Skin of body (tissue), 2 donors: Measurements from ENCODE around the gene BDP1. TPM values are rescaled to one million over a fixed set of nuclear protein-coding genes. Genes with fewer than 3 reads are reported as not detected.
"Not testable (repeated sequence)": the region's sequence is repeated elsewhere in the genome, so short reads cannot be mapped to it uniquely, and the experiment has no call there.

Source experiments
- DNase-seq: peaks from one replicate; lab custom pipeline; 2025; lab: John Stamatoyannopoulos, UW
- total RNA-seq: library from RNA; depleted of rRNA; stranded (reverse); fragments of >200 nt; gene quantifications from one replicate; pipeline ENCODE4 v1.2.3, GENCODE V29; 2014

BDP1 gene
- total RNA-seq, 1 donor from 2014 or later: 42.2 TPM

- DNase-seq: no peak
Measured at GRCh38 chr5:71471193-71471592, 15.7 kb downstream of the BDP1 start.

GRCh38 chr5:71475788-71476384 is 20.4 kb downstream of the BDP1 start:
- no peak for DNase-seq

DNA sequence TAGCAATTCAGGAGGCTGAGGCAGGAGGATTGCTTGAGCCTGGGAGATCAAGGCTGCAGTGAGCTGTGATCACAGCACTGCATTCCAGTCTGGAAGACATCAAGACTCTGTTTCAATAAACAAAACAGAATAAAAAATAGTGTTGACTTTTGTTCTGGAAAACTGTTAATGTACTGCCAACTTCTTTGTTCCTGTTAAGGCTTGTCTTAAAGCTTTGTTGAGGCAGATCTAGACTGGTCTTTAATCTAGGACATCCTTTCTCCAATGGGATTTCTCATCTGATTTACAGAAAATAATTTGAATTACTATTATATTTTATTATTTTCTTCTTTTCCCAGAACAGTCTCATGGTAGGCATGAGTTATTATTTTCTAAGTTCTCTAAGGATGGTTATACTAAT is 26.0 kb downstream of the BDP1 start:
- no peak for DNase-seq

- DNase-seq: no peak
Measured at GRCh38 chr5:71482132-71482531, 26.7 kb downstream of the BDP1 start.

DNA sequence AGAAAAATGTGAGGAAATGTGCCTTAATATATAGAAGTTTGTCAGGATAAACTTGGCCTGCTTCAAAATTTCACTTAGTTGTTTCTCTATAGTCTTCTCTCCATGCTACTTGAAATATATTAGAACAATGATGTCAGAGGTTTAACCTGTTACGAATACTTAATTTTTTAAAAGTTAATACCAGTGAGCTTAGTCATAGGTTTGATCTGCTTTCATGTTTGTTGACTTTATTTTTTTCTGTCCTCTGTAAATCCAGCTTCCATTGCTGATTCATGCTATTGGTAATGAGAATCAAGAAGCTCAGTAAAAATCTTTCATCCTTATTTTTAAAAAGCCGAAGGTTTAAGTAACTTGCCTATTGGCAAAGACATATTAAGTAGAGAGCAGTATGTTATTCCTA is 27.9 kb downstream of the BDP1 start:
- DNase-seq: no peak

DNA sequence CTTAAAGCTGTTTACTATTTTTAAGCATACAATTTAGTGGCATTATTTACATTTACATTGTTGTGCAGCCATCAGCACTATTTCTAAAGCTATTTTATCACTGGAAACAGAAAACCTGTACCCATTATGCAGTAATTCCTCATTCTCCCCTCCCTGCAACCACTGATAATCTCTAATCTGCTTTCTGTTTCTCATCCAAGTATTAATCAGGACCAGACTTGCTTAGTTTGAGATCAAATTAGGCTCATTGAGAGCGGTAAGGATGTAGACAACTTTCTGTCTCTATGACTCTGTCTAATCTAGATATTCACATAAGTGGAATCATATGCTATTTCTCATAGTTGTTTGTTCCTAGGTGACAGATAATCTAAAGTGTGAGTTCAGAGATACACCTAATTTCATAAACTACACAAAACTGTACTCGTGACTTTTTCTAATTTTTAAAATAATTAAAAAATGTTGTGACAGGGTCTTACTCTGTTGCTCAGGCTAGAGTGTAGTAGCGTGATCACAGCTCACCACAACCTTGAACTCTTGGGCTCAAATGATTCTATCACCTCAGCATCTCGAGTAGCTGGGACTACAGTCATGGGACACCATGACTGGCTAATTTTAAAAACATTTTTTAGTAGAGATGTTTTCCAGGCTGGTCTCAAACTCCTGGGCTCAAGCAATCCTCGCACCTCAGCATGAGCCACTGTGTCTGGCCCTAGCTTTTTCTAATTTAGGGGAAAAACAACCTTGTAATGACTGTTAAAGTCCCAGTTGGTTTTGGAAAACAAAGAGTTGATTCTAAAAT is 37.6 kb downstream of the BDP1 start:
- no peak for DNase-seq

- DNase-seq: not testable (repeated sequence)
Measured at GRCh38 chr5:71494202-71494601, 38.8 kb downstream of the BDP1 start.

DNA sequence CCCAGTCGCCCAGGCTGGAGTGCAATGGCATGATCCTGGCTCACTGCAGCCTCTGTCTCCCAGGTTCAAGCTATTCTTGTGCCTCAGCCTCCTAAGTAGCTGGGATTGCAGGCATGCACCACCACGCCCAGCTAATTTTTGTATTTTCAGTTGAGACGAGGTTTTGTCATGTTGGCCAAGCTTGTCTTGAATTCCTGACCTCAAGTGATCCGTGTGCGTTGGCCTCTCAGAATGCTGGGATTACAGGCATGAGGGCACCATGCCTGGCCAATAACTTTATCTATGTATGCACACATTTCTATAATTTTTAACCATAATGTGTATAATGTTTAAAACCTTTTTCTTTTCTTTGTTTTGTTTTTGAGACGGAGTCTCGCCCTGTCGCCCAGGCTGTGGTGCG is 43.3 kb downstream of the BDP1 start:
- DNase-seq: not testable (repeated sequence)

DNA sequence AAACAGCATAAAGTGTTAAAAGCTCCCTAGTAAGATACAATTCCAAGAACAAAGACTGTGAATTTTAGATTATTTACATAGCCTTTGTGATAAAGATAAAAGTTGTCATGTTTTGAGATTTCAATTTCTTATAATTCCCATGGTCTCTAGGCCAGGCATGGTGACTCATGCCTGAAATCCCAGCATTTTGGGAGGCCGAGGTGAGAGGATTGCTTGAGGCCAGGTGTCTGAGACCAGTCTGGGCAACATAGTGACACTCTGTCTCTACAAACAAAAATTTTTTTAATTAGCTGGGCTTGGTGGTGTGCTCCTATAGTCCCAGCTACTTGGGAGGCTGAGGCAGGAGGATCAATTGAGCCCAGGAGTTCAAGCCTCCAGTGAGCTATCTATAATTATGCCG is 48.1 kb downstream of the BDP1 start:
- DNase-seq: no peak

DNA sequence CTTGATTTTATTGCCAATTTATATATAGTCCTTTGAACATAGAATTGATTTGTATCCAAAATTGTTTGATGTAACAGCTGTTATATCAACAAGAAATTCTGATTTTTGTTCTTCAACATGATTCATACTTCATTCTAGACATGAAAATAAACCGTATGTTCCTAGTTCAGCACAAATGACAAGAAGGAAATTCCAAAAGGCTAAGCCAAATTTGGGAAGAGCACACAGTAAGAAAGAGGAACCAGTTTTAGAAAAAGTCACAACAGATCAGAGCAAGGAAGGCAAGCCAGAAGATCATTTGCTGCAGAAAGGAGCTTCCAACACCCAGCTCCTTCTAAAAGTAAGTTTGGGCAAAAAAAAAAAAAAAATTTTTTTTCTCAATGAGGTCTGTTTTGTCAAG is 66.7 kb downstream of the BDP1 start:
- DNase-seq: no peak

DNA sequence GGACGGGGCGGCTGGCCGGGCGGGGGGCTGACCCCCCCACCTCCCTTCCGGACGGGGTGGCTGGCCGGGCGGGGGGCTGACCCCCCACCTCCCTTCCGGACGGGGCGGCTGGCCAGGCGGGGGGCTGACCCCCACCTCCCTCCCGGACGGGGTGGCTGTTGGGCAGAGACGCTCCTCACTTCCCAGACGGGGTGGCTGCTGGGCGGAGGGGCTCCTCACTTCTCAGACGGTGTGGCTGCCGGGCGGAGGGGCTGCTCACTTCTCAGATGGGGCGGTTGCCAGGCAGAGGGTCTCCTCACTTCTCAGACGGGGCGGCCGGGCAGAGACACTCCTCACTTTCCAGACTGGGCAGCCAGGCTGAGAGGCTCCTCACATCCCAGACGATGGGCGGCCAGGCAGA is 70.2 kb downstream of the BDP1 start:
- DNase-seq: not testable (repeated sequence)

- no peak for DNase-seq
Measured at GRCh38 chr5:71528206-71528605, 72.8 kb downstream of the BDP1 start.

DNA sequence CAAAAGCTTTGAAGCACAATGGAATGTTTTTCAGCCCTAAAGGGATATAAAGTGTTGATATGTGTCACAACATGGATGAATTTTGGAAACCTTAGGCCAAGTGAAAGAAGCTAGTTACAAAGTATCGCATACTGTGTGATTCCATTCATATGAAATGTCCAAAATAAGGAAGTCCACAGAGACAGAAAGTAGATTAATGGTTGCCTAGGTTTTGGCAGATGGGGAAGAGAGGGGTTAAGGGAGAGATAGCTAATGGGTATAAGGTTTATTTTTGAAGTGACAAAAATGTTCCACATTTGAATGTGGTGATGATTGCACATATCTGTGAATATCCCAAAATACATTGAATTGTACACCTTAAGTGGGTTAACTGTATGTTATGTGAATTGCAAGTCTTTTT is 74.2 kb downstream of the BDP1 start:
- DNase-seq: no peak

GRCh38 chr5:71533142-71533541 is 77.7 kb downstream of the BDP1 start:
- no peak for DNase-seq

- no peak for DNase-seq
Measured at GRCh38 chr5:71533615-71534014, 78.2 kb downstream of the BDP1 start.

- DNase-seq: no peak
Measured at GRCh38 chr5:71537687-71538086, 82.2 kb downstream of the BDP1 start.

- not testable (repeated sequence) for DNase-seq
Measured at GRCh38 chr5:71550885-71551284, 95.4 kb downstream of the BDP1 start.

GRCh38 chr5:71551582-71551981 is 96.1 kb downstream of the BDP1 start:
- not testable (repeated sequence) for DNase-seq

DNA sequence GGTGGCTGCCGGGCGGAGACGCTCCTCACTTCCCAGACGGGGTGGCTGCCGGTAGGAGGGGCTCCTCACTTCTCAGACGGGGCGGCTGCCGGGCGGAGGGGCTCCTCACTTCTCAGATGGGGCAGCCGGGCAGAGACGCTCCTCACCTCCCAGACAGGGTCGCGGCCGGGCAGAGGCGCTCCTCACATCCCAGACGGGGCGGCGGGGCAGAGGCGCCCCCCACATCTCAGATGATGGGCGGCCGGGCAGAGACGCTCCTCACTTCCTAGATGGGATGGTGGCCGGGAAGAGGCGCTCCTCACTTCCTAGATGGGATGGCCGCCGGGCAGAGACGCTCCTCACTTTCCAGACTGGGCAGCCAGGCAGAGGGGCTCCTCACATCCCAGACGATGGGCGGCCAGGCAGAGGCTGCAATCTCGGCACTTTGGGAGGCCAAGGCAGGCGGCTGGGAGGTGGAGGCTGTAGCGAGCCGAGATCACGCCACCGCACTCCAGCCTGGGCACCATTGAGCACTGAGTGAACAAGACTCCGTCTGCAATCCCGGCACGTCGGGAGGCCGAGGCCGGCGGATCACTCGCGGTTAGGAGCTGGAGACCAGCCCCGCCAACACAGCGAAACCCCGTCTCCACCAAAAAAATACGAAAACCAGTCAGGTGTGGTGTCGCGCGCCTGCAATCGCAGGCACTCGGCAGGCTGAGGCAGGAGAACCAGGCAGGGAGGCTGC is 96.7 kb downstream of the BDP1 start:
- DNase-seq: not testable (repeated sequence)

DNA sequence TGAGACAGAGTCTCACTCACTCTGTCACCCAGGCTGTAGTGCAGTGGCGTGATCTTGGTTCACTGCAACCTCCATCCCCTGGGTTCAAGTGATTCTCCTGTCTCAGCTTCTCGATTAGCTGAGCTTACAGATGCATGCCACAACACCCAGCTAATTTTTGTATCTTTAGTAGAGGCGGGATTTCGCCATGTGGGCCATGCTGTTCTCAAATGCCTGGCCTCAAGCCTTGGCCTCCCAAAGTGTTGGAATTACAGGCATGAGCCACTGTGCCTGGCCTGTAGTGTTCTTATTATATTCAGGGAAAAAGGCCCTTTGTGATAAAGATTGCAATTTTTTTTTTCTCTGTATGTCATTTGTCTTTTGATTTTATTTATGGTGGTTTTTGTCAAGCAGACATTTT is 107.7 kb downstream of the BDP1 start:
- no peak for DNase-seq

DNA sequence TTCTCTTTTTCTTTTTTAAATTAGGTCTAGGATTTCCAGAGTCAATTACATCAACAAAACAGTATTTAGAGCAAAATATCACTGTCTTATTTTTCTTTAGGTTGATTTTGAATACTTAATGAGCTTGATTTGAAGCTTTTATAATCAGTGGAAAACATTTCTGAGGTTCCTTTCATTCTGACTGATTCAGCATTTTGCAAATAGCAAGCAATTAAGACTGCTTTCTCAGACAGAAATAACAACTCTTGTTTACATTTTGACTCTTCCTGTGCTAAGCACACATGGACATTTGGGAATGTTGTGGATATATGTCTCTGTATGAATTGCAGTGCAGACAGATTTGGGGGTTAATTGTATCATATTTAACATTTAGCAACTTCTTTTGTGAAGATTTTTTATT is 109.4 kb downstream of the BDP1 start:
- DNase-seq: no peak

- DNase-seq: no peak
Measured at GRCh38 chr5:71569748-71570509, 114.5 kb downstream of the BDP1 start.
